A673 (cell line): Measurements from ENCODE around the gene EPN2. TPM values are rescaled to one million over a fixed set of nuclear protein-coding genes. Genes with fewer than 3 reads are reported as not detected.

ENCODE experiments used
- BruUV-seq: library from RNA; stranded (reverse); fragments of 400-500 nt; replicated peaks from 2 replicates; lab custom pipeline; 2021; lab: Mats Ljungman, UMichigan
- CTCF ChIA-PET: fragments of 300-600 bp; sonication (Branson Sonifier 250); formaldehyde crosslinking; loops from one replicate; lab custom pipeline; 2022; ENCODE audit warnings: antibody characterized with exemption; lab: Charles Lee
- POLR2A ChIA-PET: fragments of 300-600 bp; sonication (Branson Sonifier 250); formaldehyde crosslinking; loops from one replicate; lab custom pipeline; 2022; ENCODE audit warnings: antibody characterized with exemption; ENCODE audit not compliant: low non-redundant PET; lab: Charles Lee
- DNase-seq: peaks from one replicate; pipeline ENCODE4 v3.0.0-alpha.2; 2015; ENCODE audit warnings: low spot score
- H3K27ac ChIP-seq: fragments of 200-600 bp; sonication (generic); 2 replicates; pipeline ENCODE4 v1.5.1; 2016; ENCODE audit warnings: mixed run types, low read depth, mild to moderate bottlenecking, mixed read lengths, antibody characterized with exemption, low read length; ENCODE audit not compliant: poor library complexity, severe bottlenecking
- H3K27me3 ChIP-seq: fragments of 200-600 bp; sonication (generic); replicated peaks from 2 replicates; pipeline ENCODE4 v1.6.1; 2017; ENCODE audit warnings: mixed run types, low read depth, mild to moderate bottlenecking, mixed read lengths, antibody characterized with exemption, low read length; ENCODE audit not compliant: insufficient read depth, poor library complexity
- H3K36me3 ChIP-seq: fragments of 200-600 bp; sonication (generic); 2 replicates; pipeline ENCODE4 v1.6.1; 2016; ENCODE audit warnings: mixed run types, mild to moderate bottlenecking, mixed read lengths, antibody characterized with exemption, low read length; ENCODE audit not compliant: insufficient read depth, poor library complexity, severe bottlenecking
- H3K4me1 ChIP-seq: fragments of 200-600 bp; sonication (generic); 2 replicates; pipeline ENCODE4 v1.6.1; 2017; ENCODE audit warnings: mixed run types, mild to moderate bottlenecking, mixed read lengths, antibody characterized with exemption, low read length; ENCODE audit not compliant: insufficient read depth, poor library complexity, severe bottlenecking
- H3K4me3 ChIP-seq: fragments of 200-600 bp; sonication (generic); 2 replicates; pipeline ENCODE4 v1.5.1; 2016; ENCODE audit warnings: low read depth, mixed run types, mild to moderate bottlenecking, mixed read lengths, low read length; ENCODE audit not compliant: poor library complexity, severe bottlenecking
- H3K9me3 ChIP-seq: fragments of 200-600 bp; sonication (generic); 2 replicates; pipeline ENCODE4 v1.6.1; 2016; ENCODE audit warnings: mixed run types, low read depth, mild to moderate bottlenecking, mixed read lengths, antibody characterized with exemption, low read length; ENCODE audit not compliant: poor library complexity, severe bottlenecking
- CTCF ChIP-seq: fragments of 300-800, 200-600 bp; sonication (generic); conservative IDR thresholded peaks from 2 replicates; pipeline ENCODE4 v1.5.1; 2017; ENCODE audit warnings: low read depth, mild to moderate bottlenecking, antibody characterized with exemption, low read length, moderate library complexity, mixed read lengths
- EZH2 ChIP-seq: fragments of 200-600 bp; sonication (generic); IDR thresholded peaks from 2 replicates; pipeline ENCODE4 v1.6.1; 2017; ENCODE audit warnings: borderline replicate concordance, low read depth, mild to moderate bottlenecking, mixed read lengths, antibody characterized with exemption, low read length; ENCODE audit not compliant: poor library complexity, severe bottlenecking
- intact Hi-C: fragments of 100-400 bp; cut with micrococcal nuclease; formaldehyde crosslinking; loops from one replicate; pipeline ENCODE4 v1.10.0; 2022; ENCODE audit not compliant: unreplicated experiment
- total RNA-seq: library from RNA; stranded (reverse); gene quantifications from 2 replicates; pipeline ENCODE4 v1.2.3, GENCODE V29; 2021

The EPN2 gene
- total RNA-seq, 1 experiment from 2014 or later: 52.0 TPM

DNA sequence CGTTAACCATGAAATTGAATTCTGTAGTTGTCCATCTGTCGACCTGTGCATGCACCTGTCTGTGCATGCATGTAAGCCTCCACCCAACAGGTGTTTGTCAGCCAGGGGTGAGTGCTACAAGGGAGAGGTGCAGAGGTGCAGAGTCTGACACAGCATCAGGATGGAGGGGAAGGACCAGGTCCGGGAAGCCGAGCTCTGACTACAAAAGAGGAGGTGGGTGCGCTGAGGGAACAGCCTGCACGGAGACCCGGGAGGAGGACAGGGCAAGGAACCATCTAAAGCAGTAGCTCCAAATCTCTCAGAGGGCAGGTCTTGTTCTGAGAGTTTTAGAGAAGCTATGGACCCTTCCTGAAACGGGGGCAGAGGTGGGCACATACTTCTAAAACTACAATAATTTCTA, 71.2 kb downstream of the EPN2 start:
- H3K27me3 ChIP-seq: no peaks in the 10 kb centered on the region
- H3K4me3 ChIP-seq: no peak overlapping the region
- TF ChIP-seq CTCF: no peak
- no peak for TF ChIP-seq EZH2
- no peaks in the 10 kb centered on the region for H3K4me1 ChIP-seq
- CTCF ChIA-PET: no interaction called here
- no peaks in the 10 kb centered on the region for H3K9me3 ChIP-seq
- no peak for DNase-seq
- no TSS peak for BruUV-seq
- POLR2A ChIA-PET: no interaction called here
- intact Hi-C loops: no loop called here
- H3K27ac ChIP-seq: no peak overlapping the region
- peaks cover 11% of the 10 kb centered on the region for H3K36me3 ChIP-seq

- no peak for TF ChIP-seq EZH2
- no peak for TF ChIP-seq CTCF
- Histone ChIP-seq H3K27me3 (no peaks in the 10 kb centered on the region), H3K4me3 (no peak overlapping the region), H3K27ac (no peak overlapping the region), H3K9me3 (no peaks in the 10 kb centered on the region), H3K36me3 (peaks cover 11% of the 10 kb centered on the region), H3K4me1 (no peaks in the 10 kb centered on the region)
- ChIA-PET CTCF (no interaction called here), POLR2A (no interaction called here)
- DNase-seq: no peak
- intact Hi-C loops: no loop called here
- BruUV-seq: no TSS peak
Measured at GRCh38 chr17:19309701-19310100, 72.5 kb downstream of the EPN2 start.

GRCh38 chr17:19310151-19310550, 73.0 kb downstream of the EPN2 start:
- H3K4me1 ChIP-seq: no peaks in the 10 kb centered on the region
- DNase-seq: no peak

More at GRCh38 chr17:19310151-19310550, 73.0 kb downstream of the EPN2 start:
- ChIA-PET CTCF (no interaction called here), POLR2A (no interaction called here)
- H3K36me3 ChIP-seq: peaks cover 11% of the 10 kb centered on the region
- no peaks in the 10 kb centered on the region for H3K27me3 ChIP-seq
- intact Hi-C loops: no loop called here
- H3K4me3 ChIP-seq: no peak overlapping the region
- TF ChIP-seq CTCF (no peak), EZH2 (no peak)
- no peak overlapping the region for H3K27ac ChIP-seq
- no TSS peak for BruUV-seq
- no peaks in the 10 kb centered on the region for H3K9me3 ChIP-seq
